ENCODE data around the gene MACROD2.
"Not testable (repeated sequence)": the region's sequence is repeated elsewhere in the genome, so short reads cannot be mapped to it uniquely, and the experiment has no call there.

Gene MACROD2

DNA sequence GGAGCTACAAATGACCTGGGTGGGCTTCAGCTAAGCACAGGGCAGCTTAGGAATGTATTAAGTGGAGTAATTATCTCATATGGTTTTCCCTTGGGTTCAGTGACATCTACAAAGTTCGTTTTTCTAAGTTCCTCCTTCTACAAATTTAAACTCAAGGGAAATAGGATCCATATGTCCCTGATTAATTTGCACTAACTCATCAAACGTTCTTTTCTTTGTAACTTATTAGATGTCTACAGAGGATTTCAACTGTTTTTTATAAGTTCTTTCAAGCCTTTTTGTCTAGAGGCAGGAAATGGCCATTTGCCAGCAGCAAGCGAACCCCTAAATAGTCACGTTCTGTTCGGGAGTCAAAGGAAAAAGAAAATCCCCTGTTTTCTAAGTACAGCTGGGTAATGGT lies 1517.6 kb downstream of the MACROD2 start:
- TF ChIP-seq, protein P1, sequence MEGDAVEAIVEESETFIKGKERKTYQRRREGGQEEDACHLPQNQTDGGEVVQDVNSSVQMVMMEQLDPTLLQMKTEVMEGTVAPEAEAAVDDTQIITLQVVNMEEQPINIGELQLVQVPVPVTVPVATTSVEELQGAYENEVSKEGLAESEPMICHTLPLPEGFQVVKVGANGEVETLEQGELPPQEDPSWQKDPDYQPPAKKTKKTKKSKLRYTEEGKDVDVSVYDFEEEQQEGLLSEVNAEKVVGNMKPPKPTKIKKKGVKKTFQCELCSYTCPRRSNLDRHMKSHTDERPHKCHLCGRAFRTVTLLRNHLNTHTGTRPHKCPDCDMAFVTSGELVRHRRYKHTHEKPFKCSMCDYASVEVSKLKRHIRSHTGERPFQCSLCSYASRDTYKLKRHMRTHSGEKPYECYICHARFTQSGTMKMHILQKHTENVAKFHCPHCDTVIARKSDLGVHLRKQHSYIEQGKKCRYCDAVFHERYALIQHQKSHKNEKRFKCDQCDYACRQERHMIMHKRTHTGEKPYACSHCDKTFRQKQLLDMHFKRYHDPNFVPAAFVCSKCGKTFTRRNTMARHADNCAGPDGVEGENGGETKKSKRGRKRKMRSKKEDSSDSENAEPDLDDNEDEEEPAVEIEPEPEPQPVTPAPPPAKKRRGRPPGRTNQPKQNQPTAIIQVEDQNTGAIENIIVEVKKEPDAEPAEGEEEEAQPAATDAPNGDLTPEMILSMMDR (conservative IDR thresholded peaks at IDR 0.05; ENCODE audit: low read depth, low read length): no peak
- no peak overlapping the region for H3K4me3 ChIP-seq (ENCODE audit: low read depth, low read length)
- DNase-seq (ENCODE audit: low read depth): no peak

DNA sequence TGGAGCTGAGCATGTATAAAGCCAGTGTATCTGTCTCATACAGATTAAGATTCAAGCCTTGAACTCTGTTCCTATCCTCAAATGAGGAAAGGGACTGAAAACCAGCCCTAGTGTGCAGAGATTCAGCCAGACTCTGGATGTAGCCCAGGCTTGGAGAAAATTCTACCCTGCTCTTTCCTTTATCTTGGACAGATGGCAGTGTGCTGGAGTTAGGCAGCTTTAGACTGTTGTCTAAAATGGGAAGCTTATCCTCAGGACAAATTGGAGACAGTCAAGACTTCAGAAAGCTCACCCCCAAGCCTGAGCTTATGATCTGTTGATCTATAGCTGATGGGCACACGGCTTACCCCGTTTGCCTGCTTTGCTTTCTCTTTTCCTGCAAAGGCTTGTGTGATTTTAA lies 1520.4 kb downstream of the MACROD2 start:
- no peak for DNase-seq (ENCODE audit: low read depth)
- H3K4me3 ChIP-seq (ENCODE audit: low read depth, low read length): no peak overlapping the region
- TF ChIP-seq, protein P1 (conservative IDR thresholded peaks at IDR 0.05; ENCODE audit: low read depth, low read length): no peak

DNA sequence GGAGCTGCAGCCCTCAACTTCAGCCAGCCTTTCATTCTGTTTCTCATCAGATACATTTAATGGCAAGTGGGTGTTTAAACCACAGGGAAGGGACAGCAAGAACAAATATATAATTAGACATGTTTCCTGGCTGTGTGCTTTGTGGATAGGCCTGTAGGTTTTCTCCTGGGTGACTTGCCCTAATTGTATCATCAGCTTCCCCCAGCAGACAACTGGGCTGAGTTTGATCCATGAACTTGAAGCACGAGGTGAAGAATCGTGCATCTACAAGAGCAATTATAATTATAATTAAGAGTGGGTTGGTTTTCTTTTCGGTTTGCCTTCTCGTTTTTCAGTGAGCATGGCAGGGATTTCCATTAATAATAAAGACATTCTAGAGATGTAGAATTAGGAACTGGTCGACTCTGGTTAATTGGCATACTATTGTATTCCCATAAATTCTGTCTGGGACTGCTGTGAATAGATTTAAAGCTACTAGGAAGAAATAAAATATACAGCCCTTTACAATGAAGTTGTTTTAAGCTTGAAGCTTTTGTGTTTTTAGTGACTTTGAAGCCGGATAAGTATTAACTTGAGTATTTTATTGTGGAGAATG lies 1525.7 kb downstream of the MACROD2 start:
- no peak for DNase-seq (ENCODE audit: low read depth)
- TF ChIP-seq, protein P1 (conservative IDR thresholded peaks at IDR 0.05; ENCODE audit: low read depth, low read length): no peak
- no peak overlapping the region for H3K4me3 ChIP-seq (ENCODE audit: low read depth, low read length)

DNA sequence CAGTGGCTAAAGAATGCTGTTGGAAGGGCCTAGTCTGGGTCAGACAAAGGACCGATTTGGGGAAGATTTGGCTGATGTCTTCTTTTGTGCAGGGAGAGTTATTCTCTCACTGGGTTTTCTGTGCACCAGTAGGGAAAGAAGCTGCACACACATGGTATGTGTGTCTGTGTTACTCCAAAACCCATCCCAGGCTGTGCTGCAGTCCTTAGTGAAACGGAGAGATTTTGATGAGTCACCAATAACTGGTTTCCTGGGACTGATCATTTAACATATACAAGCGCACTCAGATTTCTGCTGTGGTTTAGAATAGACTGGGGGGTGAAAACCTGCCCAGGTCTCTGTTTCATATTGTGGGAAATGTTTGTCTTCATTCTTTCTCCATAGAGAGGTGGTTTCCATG lies 1528.1 kb downstream of the MACROD2 start:
- H3K4me3 ChIP-seq (ENCODE audit: low read depth, low read length): no peak overlapping the region
- DNase-seq (ENCODE audit: low read depth): no peak
- TF ChIP-seq, protein P1 (conservative IDR thresholded peaks at IDR 0.05; ENCODE audit: low read depth, low read length): no peak

DNA sequence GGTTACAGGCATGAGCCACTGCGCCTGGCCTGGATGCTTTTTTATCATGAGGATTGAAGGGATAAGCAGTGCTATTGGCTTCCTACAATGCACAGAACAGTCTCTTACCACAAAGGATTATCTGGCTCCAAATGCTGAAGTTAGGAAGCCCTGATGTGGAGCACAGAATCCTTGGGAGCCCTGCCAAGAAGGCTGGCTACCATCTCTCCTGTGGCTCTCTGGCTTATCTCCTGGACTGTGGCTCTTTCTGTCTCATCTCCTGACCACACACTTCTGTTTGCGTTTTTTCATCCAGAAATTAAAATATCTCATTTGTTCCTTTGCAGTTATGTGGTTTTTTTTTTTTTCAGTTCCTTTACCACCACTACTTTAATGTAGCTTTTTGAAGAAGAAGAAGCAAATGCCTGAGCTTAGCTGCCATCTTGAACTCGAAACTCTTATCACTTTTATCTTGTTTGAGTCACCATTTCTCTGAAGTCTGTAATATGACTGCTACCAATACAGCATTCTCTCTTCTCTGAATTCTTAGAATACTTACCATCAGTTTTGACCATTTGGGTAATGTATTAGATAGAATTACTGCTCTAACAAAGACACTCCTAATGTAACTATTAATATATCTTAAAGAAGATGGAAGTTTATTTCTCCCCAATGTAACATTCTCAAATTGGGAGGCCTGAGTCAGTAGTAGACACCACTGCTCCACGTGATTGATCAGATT lies 1533.2 kb downstream of the MACROD2 start:
- DNase-seq (ENCODE audit: low read depth): peak; percentile 25
- no peak overlapping the region for H3K4me3 ChIP-seq (ENCODE audit: low read depth, low read length)

DNA sequence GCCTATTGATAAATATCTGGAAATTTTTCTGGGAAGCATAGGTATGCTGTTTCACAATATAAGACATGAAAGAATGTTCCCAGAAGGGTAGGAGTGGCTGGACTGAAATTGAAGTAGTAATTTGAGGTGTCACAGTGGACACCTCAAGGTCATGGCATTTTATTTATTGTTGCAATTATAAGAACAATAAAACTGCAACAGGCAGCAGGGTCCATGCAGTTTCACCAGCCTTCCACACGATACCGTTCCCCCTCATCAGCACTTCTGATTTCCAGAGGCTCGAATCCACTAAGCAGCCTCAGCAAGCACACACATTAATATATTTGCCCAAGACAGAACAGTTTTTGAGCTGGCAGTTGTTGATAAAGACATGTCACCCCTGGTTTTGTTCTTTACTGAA lies 1540.5 kb downstream of the MACROD2 start:
- no peak for DNase-seq (ENCODE audit: low read depth)
- TF ChIP-seq, protein P1 (conservative IDR thresholded peaks at IDR 0.05; ENCODE audit: low read depth, low read length): no peak
- no peak overlapping the region for H3K4me3 ChIP-seq (ENCODE audit: low read depth, low read length)

More for the DNA sequence above, 1533.2 kb downstream of the MACROD2 start:
- TF ChIP-seq, protein P1 (conservative IDR thresholded peaks at IDR 0.05; ENCODE audit: low read depth, low read length): no peak

DNA sequence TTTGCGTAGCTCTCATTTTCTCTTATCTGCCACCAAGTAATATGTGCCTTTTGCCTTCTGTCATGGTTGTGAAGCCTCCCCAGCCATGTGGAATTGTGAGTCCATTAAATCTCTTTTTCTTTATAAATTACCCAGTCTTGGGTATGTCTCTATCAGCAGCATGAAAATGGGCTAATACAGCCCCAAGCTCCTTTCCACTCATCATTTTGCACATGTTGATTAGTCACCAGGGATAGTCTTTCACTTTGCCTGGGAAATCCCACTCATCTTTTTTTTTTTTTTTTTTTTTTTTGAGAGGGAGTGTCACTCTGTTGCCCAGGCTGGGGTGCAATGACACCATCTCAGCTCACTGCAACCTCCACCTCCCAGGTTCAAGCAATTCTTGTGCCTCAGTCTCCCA lies 1541.9 kb downstream of the MACROD2 start:
- H3K4me3 ChIP-seq (ENCODE audit: low read depth, low read length); DNase-seq (ENCODE audit: low read depth): not testable (repeated sequence)
